Neural progenitor cell (in vitro differentiated cells): ENCODE measurements around the gene IQUB. TPM values are rescaled to one million over a fixed set of nuclear protein-coding genes. Genes with fewer than 3 reads are reported as not detected.

Experiments
- DNase-seq: peaks from one replicate; pipeline ENCODE4 v3.0.0-alpha.2; 2016; ENCODE audit warnings: low spot score
- H2AFZ ChIP-seq: fragments of 200-600 bp; sonication (generic); replicated peaks from 2 replicates; pipeline ENCODE4 v1.6.1; 2016; ENCODE audit warnings: antibody characterized with exemption
- H3F3A ChIP-seq: fragments of 200-600 bp; sonication (generic); 2 replicates; pipeline ENCODE4 v1.6.1; 2016; ENCODE audit warnings: antibody characterized with exemption, low read depth
- H3K27ac ChIP-seq: fragments of 200-600 bp; sonication (generic); 2 replicates; pipeline ENCODE4 v1.5.1; 2016; ENCODE audit warnings: mild to moderate bottlenecking
- H3K27me3 ChIP-seq: fragments of 200-600 bp; sonication (generic); 2 replicates; pipeline ENCODE4 v1.6.1; 2016; ENCODE audit warnings: mild to moderate bottlenecking, moderate library complexity
- H3K36me3 ChIP-seq: fragments of 200-600 bp; sonication (generic); 2 replicates; pipeline ENCODE4 v1.5.1; 2016
- H3K4me1 ChIP-seq: fragments of 200-600 bp; sonication (generic); 2 replicates; pipeline ENCODE4 v1.6.1; 2016; ENCODE audit warnings: mixed run types
- H3K4me2 ChIP-seq: fragments of 200-600 bp; sonication (generic); 2 replicates; pipeline ENCODE4 v1.6.1; 2016
- H3K4me3 ChIP-seq: fragments of 200-600 bp; sonication (generic); 2 replicates; pipeline ENCODE4 v1.5.1; 2016
- H3K79me2 ChIP-seq: fragments of 200-600 bp; sonication (generic); 2 replicates; pipeline ENCODE4 v1.6.1; 2016; ENCODE audit warnings: low read depth
- H3K9ac ChIP-seq: fragments of 200-600 bp; sonication (generic); 2 replicates; pipeline ENCODE4 v1.6.1; 2016
- H3K9me3 ChIP-seq: fragments of 200-600 bp; sonication (generic); 2 replicates; pipeline ENCODE4 v1.5.1; 2016; ENCODE audit warnings: low read depth
- H4K20me1 ChIP-seq: fragments of 200-600 bp; sonication (generic); 2 replicates; pipeline ENCODE4 v1.6.1; 2016; ENCODE audit warnings: low read depth
- H3K27ac Mint-ChIP-seq: 3 replicates; pipeline ENCODE4 v1.8.0; 2021; ENCODE audit warnings: mixed read lengths
- H3K27me3 Mint-ChIP-seq: 2 replicates; pipeline ENCODE4 v1.8.0; 2022; ENCODE audit warnings: low read depth, mild to moderate bottlenecking, inconsistent platforms, moderate library complexity, mixed read lengths; ENCODE audit not compliant: insufficient read depth
- H3K36me3 Mint-ChIP-seq: 3 replicates; pipeline ENCODE4 v1.8.0; 2021; ENCODE audit warnings: mixed read lengths
- H3K4me1 Mint-ChIP-seq: 3 replicates; pipeline ENCODE4 v1.8.0; 2021; ENCODE audit warnings: mixed read lengths
- H3K4me3 Mint-ChIP-seq: 3 replicates; pipeline ENCODE4 v1.8.0; 2021; ENCODE audit warnings: mild to moderate bottlenecking, moderate library complexity, mixed read lengths
- H3K9me3 Mint-ChIP-seq: 3 replicates; pipeline ENCODE4 v1.8.0; 2020; ENCODE audit warnings: mixed read lengths
- CTCF ChIP-seq: fragments of 200-600 bp; sonication (generic); IDR thresholded peaks from 2 replicates; pipeline ENCODE4 v1.5.1; 2017; ENCODE audit warnings: antibody characterized with exemption, mild to moderate bottlenecking
- EZH2 ChIP-seq: fragments of 200-600 bp; sonication (generic); IDR thresholded peaks from 2 replicates; pipeline ENCODE4 v1.6.1; 2017; ENCODE audit warnings: antibody characterized with exemption, mild to moderate bottlenecking, moderate library complexity
- EZH2phosphoT487 ChIP-seq: fragments of 200-600 bp; sonication (generic); IDR thresholded peaks from 2 replicates; pipeline ENCODE4 v1.6.1; 2017; ENCODE audit warnings: antibody characterized with exemption
- total RNA-seq: library from RNA; depleted of rRNA; stranded (reverse); fragments of >200 nt; gene quantifications from 2 replicates; pipeline ENCODE4 v1.2.3, GENCODE V29; 2015; ENCODE audit warnings: low replicate concordance

The IQUB gene
- total RNA-seq, 1 donor from 2014 or later, result 0.58 TPM

- no peak overlapping the region for H3K9ac ChIP-seq
- Mint-ChIP-seq H3K4me3 (no peak overlapping the region), H3K36me3 (no peaks in the 10 kb centered on the region), H3K9me3 (peaks cover 5% of the 10 kb centered on the region), H3K27ac (peak overlapping the region; percentile 4), H3K4me1 (peaks cover 3% of the 10 kb centered on the region), H3K27me3 (no peaks in the 10 kb centered on the region)
- no peak overlapping the region for H3K4me3 ChIP-seq
- DNase-seq, result no peak
- TF ChIP-seq EZH2 (no peak), EZH2phosphoT487 (no peak), CTCF (no peak)
- H2AFZ ChIP-seq, result peak overlapping the region; percentile 23
- H3K27me3 ChIP-seq, result no peaks in the 10 kb centered on the region
- no peak overlapping the region for H3K4me2 ChIP-seq
- no peaks in the 10 kb centered on the region for H3F3A ChIP-seq
- no peaks in the 10 kb centered on the region for H3K36me3 ChIP-seq
- no peaks in the 10 kb centered on the region for H4K20me1 ChIP-seq
- no peaks in the 10 kb centered on the region for H3K9me3 ChIP-seq
- H3K27ac ChIP-seq, result no peak overlapping the region
- H3K4me1 ChIP-seq, result peaks cover 7% of the 10 kb centered on the region
- no peaks in the 10 kb centered on the region for H3K79me2 ChIP-seq
These were observed 100.7 kb downstream of the IQUB start for GRCh38 chr7:123433665-123434064.

GRCh38 chr7:123432601-123433000 lies 101.8 kb downstream of the IQUB start:
- H3K9me3 Mint-ChIP-seq, result peaks cover 2% of the 10 kb centered on the region
- no peaks in the 10 kb centered on the region for H3F3A ChIP-seq
- no peak overlapping the region for H2AFZ ChIP-seq
- no peaks in the 10 kb centered on the region for H3K27me3 Mint-ChIP-seq
- DNase-seq, result no peak
- H3K4me1 Mint-ChIP-seq, result peaks cover 3% of the 10 kb centered on the region
- H3K36me3 Mint-ChIP-seq, result no peaks in the 10 kb centered on the region
- no peak overlapping the region for H3K27ac ChIP-seq
- H3K36me3 ChIP-seq, result no peaks in the 10 kb centered on the region
- H3K4me1 ChIP-seq, result peaks cover 7% of the 10 kb centered on the region
- H3K4me3 Mint-ChIP-seq, result no peak overlapping the region
- no peaks in the 10 kb centered on the region for H4K20me1 ChIP-seq
- no peak overlapping the region for H3K4me3 ChIP-seq
- no peaks in the 10 kb centered on the region for H3K9me3 ChIP-seq
- no peak overlapping the region for H3K4me2 ChIP-seq
- H3K27ac Mint-ChIP-seq, result no peak overlapping the region
- TF ChIP-seq EZH2, result no peak
- TF ChIP-seq CTCF, result no peak
- TF ChIP-seq EZH2phosphoT487, result no peak
- H3K27me3 ChIP-seq, result no peaks in the 10 kb centered on the region
- H3K9ac ChIP-seq, result no peak overlapping the region
- no peaks in the 10 kb centered on the region for H3K79me2 ChIP-seq

- H3K27ac Mint-ChIP-seq, result no peak overlapping the region
These were observed 103.2 kb downstream of the IQUB start for GRCh38 chr7:123431075-123431614.

More at GRCh38 chr7:123431075-123431614, 103.2 kb downstream of the IQUB start:
- H3K27me3 ChIP-seq, result no peaks in the 10 kb centered on the region
- no peaks in the 10 kb centered on the region for H3K9me3 ChIP-seq
- peaks cover 3% of the 10 kb centered on the region for H3K4me1 Mint-ChIP-seq
- H3K4me3 Mint-ChIP-seq, result no peak overlapping the region
- H3K4me2 ChIP-seq, result no peak overlapping the region
- no peak overlapping the region for H2AFZ ChIP-seq
- H3F3A ChIP-seq, result no peaks in the 10 kb centered on the region
- no peaks in the 10 kb centered on the region for H3K79me2 ChIP-seq
- peaks cover 2% of the 10 kb centered on the region for H3K9me3 Mint-ChIP-seq
- no peaks in the 10 kb centered on the region for H3K36me3 ChIP-seq
- no peak overlapping the region for H3K4me3 ChIP-seq
- H3K27ac ChIP-seq, result no peak overlapping the region
- H3K9ac ChIP-seq, result no peak overlapping the region
- no peaks in the 10 kb centered on the region for H4K20me1 ChIP-seq
- H3K27me3 Mint-ChIP-seq, result no peaks in the 10 kb centered on the region
- no peaks in the 10 kb centered on the region for H3K36me3 Mint-ChIP-seq
- TF ChIP-seq CTCF, result no peak
- TF ChIP-seq EZH2phosphoT487, result no peak
- no peak for TF ChIP-seq EZH2
- peaks cover 7% of the 10 kb centered on the region for H3K4me1 ChIP-seq
- DNase-seq, result no peak
